SJCRH30 (cell line): Measurements from ENCODE around the gene BCAN. TPM values are rescaled to one million over a fixed set of nuclear protein-coding genes. Genes with fewer than 3 reads are reported as not detected.

Source experiments
- DNase-seq, 2 experiments: peaks; one replicate each; pipeline ENCODE4 v3.0.0-alpha.2; 2015 to 2020
- H3K27ac ChIP-seq: fragments of 250-450 bp; sonication (Bioruptor Pico); 2 replicates; pipeline ENCODE4 v1.5.1; 2020; ENCODE audit warnings: mild to moderate bottlenecking, moderate library complexity
- H3K27me3 ChIP-seq: fragments of 250-450 bp; sonication (Bioruptor Pico); 2 replicates; pipeline ENCODE4 v1.5.1; 2020; ENCODE audit warnings: mild to moderate bottlenecking, moderate library complexity
- H3K36me3 ChIP-seq: fragments of 250-450 bp; sonication (Bioruptor Pico); 2 replicates; pipeline ENCODE4 v1.5.1; 2020; ENCODE audit warnings: mild to moderate bottlenecking, moderate library complexity
- H3K4me1 ChIP-seq: fragments of 250-450 bp; sonication (Bioruptor Pico); 2 replicates; pipeline ENCODE4 v1.5.1; 2020; ENCODE audit warnings: mild to moderate bottlenecking, moderate library complexity
- H3K4me3 ChIP-seq: fragments of 250-450 bp; sonication (Bioruptor Pico); 2 replicates; pipeline ENCODE4 v1.5.1; 2020; ENCODE audit warnings: mild to moderate bottlenecking, moderate library complexity
- H3K9me3 ChIP-seq: fragments of 250-450 bp; sonication (Bioruptor Pico); replicated peaks from 2 replicates; pipeline ENCODE4 v1.5.1; 2020; ENCODE audit warnings: mild to moderate bottlenecking, moderate library complexity
- total RNA-seq: library from RNA; depleted of rRNA; stranded (reverse); fragments of >200 nt; shearing (Covaris generic); gene quantifications from 2 replicates; pipeline ENCODE4 v1.2.3, GENCODE V29; 2014; rRNA removed

BCAN gene
- 0.05 TPM in 1 of 2 replicates, not detected in the other for total RNA-seq

- DNase-seq = peak; percentile 66 to 69
- Histone ChIP-seq H3K27ac (no peak within 1 kb of the TSS), H3K9me3 (no peaks in the 10 kb centered on the region), H3K4me1 (peaks cover 35% of the 10 kb centered on the region), H3K36me3 (no peaks in the 10 kb centered on the region), H3K4me3 (peak within 1 kb of the TSS; percentile 40), H3K27me3 (peaks cover 7% of the 10 kb centered on the region)
These were observed at the start of gene BCAN for GRCh38 chr1:156641761-156642264. Gene BCAN (plus strand): TSS chr1:156642117. CDS start chr1:156646055, 3,938 bp downstream.

- Histone ChIP-seq H3K27me3 (no peaks in the 10 kb centered on the region), H3K27ac (no peak overlapping the region; the same call in 1 of the 2 replicates), H3K4me3 (peak overlapping the region; percentile 68), H3K4me1 (peaks cover 4% of the 10 kb centered on the region; the same call in 1 of the 2 replicates), H3K9me3 (no peaks in the 10 kb centered on the region), H3K36me3 (peaks cover 16% of the 10 kb centered on the region)
- no peak for DNase-seq
These were observed 49.6 kb upstream of the BCAN start for GRCh38 chr1:156592158-156592909.

- peaks cover 4% of the 10 kb centered on the region; the same call in 1 of the 2 replicates for H3K4me1 ChIP-seq
- no peaks in the 10 kb centered on the region for H3K27me3 ChIP-seq
- no peak overlapping the region for H3K4me3 ChIP-seq
- H3K9me3 ChIP-seq = no peaks in the 10 kb centered on the region
- DNase-seq = peak; percentile 13 to 39
- peaks cover 24% of the 10 kb centered on the region for H3K36me3 ChIP-seq
- no peak overlapping the region for H3K27ac ChIP-seq
These were observed 48.8 kb upstream of the BCAN start for GRCh38 chr1:156592910-156593660.

- Histone ChIP-seq H3K4me3 (no peak overlapping the region), H3K36me3 (peaks cover 27% of the 10 kb centered on the region), H3K9me3 (no peaks in the 10 kb centered on the region), H3K27me3 (no peaks in the 10 kb centered on the region), H3K4me1 (peaks cover 4% of the 10 kb centered on the region; the same call in 1 of the 2 replicates), H3K27ac (no peak overlapping the region)
- DNase-seq = no peak
These were observed 48.3 kb upstream of the BCAN start for GRCh38 chr1:156593661-156593989.

- Histone ChIP-seq H3K9me3 (no peaks in the 10 kb centered on the region), H3K27ac (no peak overlapping the region), H3K4me1 (peaks cover 4% of the 10 kb centered on the region; the same call in 1 of the 2 replicates), H3K27me3 (no peaks in the 10 kb centered on the region), H3K4me3 (no peak overlapping the region), H3K36me3 (peaks cover 29% of the 10 kb centered on the region)
- no peak for DNase-seq
These were observed 47.7 kb upstream of the BCAN start for GRCh38 chr1:156594190-156594589.

- Histone ChIP-seq H3K27me3 (no peaks in the 10 kb centered on the region), H3K36me3 (peaks cover 29% of the 10 kb centered on the region)
- DNase-seq = no peak
These were observed 46.9 kb upstream of the BCAN start for GRCh38 chr1:156595016-156595415.

GRCh38 chr1:156596426-156596825 lies 45.5 kb upstream of the BCAN start:
- Histone ChIP-seq H3K4me1 (peaks cover 4% of the 10 kb centered on the region; the same call in 1 of the 2 replicates), H3K27ac (no peak overlapping the region), H3K9me3 (no peaks in the 10 kb centered on the region), H3K27me3 (no peaks in the 10 kb centered on the region), H3K4me3 (no peak overlapping the region), H3K36me3 (peaks cover 29% of the 10 kb centered on the region)
- DNase-seq = no peak

More at GRCh38 chr1:156595016-156595415, 46.9 kb upstream of the BCAN start:
- no peak overlapping the region for H3K27ac ChIP-seq
- no peaks in the 10 kb centered on the region for H3K9me3 ChIP-seq
- no peak overlapping the region for H3K4me3 ChIP-seq
- peaks cover 4% of the 10 kb centered on the region; the same call in 1 of the 2 replicates for H3K4me1 ChIP-seq

GRCh38 chr1:156598125-156598524 lies 43.8 kb upstream of the BCAN start:
- DNase-seq = no peak
- Histone ChIP-seq H3K27ac (no peak overlapping the region), H3K9me3 (no peaks in the 10 kb centered on the region), H3K4me1 (no peaks in the 10 kb centered on the region; the same call in 1 of the 2 replicates), H3K4me3 (no peak overlapping the region), H3K27me3 (no peaks in the 10 kb centered on the region), H3K36me3 (peaks cover 25% of the 10 kb centered on the region)

GRCh38 chr1:156598731-156599432 lies 43.0 kb upstream of the BCAN start:
- Histone ChIP-seq H3K9me3 (no peaks in the 10 kb centered on the region), H3K27me3 (no peaks in the 10 kb centered on the region), H3K4me1 (no peaks in the 10 kb centered on the region; the same call in 1 of the 2 replicates), H3K36me3 (peaks cover 25% of the 10 kb centered on the region), H3K4me3 (no peak overlapping the region), H3K27ac (no peak overlapping the region)
- no peak for DNase-seq

GRCh38 chr1:156599811-156600210 lies 42.1 kb upstream of the BCAN start:
- Histone ChIP-seq H3K4me3 (no peak overlapping the region), H3K27ac (no peak overlapping the region), H3K4me1 (no peaks in the 10 kb centered on the region; the same call in 1 of the 2 replicates), H3K36me3 (peaks cover 25% of the 10 kb centered on the region; the same call in 1 of the 2 replicates), H3K27me3 (no peaks in the 10 kb centered on the region), H3K9me3 (no peaks in the 10 kb centered on the region)
- DNase-seq = no peak

GRCh38 chr1:156600733-156601121 lies 41.2 kb upstream of the BCAN start:
- Histone ChIP-seq H3K27ac (peak overlapping the region; percentile 51), H3K36me3 (peaks cover 25% of the 10 kb centered on the region; the same call in 1 of the 2 replicates), H3K4me1 (no peaks in the 10 kb centered on the region; the same call in 1 of the 2 replicates), H3K27me3 (no peaks in the 10 kb centered on the region), H3K4me3 (peak overlapping the region; percentile 65), H3K9me3 (no peaks in the 10 kb centered on the region)
- peak in 1 of 2 experiments; percentile 34 for DNase-seq

- peak; percentile 83 to 87 for DNase-seq
- no peaks in the 10 kb centered on the region for H3K9me3 ChIP-seq
- peaks cover 21% of the 10 kb centered on the region; the same call in 1 of the 2 replicates for H3K36me3 ChIP-seq
- no peaks in the 10 kb centered on the region; the same call in 1 of the 2 replicates for H3K4me1 ChIP-seq
- H3K27ac ChIP-seq = peak within 1 kb of the TSS; percentile 51
- no peaks in the 10 kb centered on the region for H3K27me3 ChIP-seq
- peak within 1 kb of the TSS; percentile 65 for H3K4me3 ChIP-seq
These were observed 40.6 kb upstream of the BCAN start, which contains the start of gene GPATCH4 for GRCh38 chr1:156601122-156601830. Gene GPATCH4 (minus strand): TSS chr1:156601479.

- Histone ChIP-seq H3K27me3 (no peaks in the 10 kb centered on the region), H3K27ac (peak overlapping the region; percentile 51), H3K4me1 (no peaks in the 10 kb centered on the region; the same call in 1 of the 2 replicates), H3K4me3 (peak overlapping the region; percentile 65), H3K36me3 (peaks cover 16% of the 10 kb centered on the region; the same call in 1 of the 2 replicates), H3K9me3 (no peaks in the 10 kb centered on the region)
- peak in 1 of 2 experiments; percentile 43 for DNase-seq
These were observed 40.0 kb upstream of the BCAN start for GRCh38 chr1:156601892-156602291.
